Tibial nerve (tissue), 4 donors: ENCODE measurements around the gene IGLL5.

Experiments used
- CTCF ChIP-seq, 5 experiments: fragments of 200-600 bp in 3 of 5; fragments of 450-650 bp in 2 of 5; sonication (generic) in 3 of 5; IDR thresholded peaks; one replicate each; pipeline ENCODE4 v1.5.1; 2016 to 2019; ENCODE audit warnings: antibody characterized with exemption in 5 of 5, mild to moderate bottlenecking in 3 of 5, moderate library complexity in 2 of 5
- EP300 ChIP-seq, 2 donors: sonication (generic); formaldehyde crosslinking; IDR thresholded peaks; one replicate each; pipeline ENCODE4 v1.6.1; 2017; ENCODE audit warnings: antibody characterized with exemption in 2 of 2, mild to moderate bottlenecking in 1 of 2
- POLR2A ChIP-seq, 2 donors: fragments of 450-650 bp; IDR thresholded peaks; one replicate each; pipeline ENCODE4 v1.6.1; 2017; ENCODE audit warnings: antibody characterized with exemption in 2 of 2, mild to moderate bottlenecking in 2 of 2, moderate library complexity in 2 of 2

- TF ChIP-seq CTCF (IDR thresholded peaks at IDR 0.05) (no peak), POLR2A (IDR thresholded peaks at IDR 0.05) (no peak), EP300 (IDR thresholded peaks at IDR 0.05) (no peak)
Observed at GRCh38 chr22:22920910-22921550, 33.4 kb downstream of the IGLL5 start.
